ENCODE data around the gene AKR1D1. TPM values are rescaled to one million over a fixed set of nuclear protein-coding genes. Genes with fewer than 3 reads are reported as not detected.

The AKR1D1 gene
- total and polyA plus RNA-seq, 2 of the 13 experiments (the other 11 are each of a cell fraction or from before 2014, with no cell fraction given), result 6.9 to 37.0 TPM

DNA sequence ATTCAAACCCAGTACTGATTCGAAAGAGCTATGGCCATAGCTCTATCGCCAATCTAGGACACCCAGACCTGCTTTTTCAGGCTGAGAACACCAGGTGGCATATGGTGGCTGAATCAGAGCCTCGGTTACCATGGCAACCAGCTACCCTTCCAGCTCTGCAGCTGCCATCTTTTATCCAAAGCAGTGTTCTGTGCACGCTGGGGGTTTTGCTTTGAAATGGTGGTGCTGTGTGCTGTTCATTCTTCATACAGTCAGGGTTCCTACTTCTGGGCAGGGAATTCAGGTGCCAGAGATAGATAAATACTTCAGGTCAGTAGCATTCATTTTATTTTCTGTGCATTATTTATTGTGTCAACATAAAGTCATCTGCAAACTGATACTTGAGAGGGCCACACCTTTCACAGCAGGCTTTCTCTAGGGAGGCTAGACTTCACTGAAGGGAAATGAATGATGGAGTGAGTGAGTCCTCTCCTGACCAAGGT lies 85.4 kb downstream of the AKR1D1 start (continued):
- TF ChIP-seq, protein P1, sequence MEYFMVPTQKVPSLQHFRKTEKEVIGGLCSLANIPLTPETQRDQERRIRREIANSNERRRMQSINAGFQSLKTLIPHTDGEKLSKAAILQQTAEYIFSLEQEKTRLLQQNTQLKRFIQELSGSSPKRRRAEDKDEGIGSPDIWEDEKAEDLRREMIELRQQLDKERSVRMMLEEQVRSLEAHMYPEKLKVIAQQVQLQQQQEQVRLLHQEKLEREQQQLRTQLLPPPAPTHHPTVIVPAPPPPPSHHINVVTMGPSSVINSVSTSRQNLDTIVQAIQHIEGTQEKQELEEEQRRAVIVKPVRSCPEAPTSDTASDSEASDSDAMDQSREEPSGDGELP (IDR thresholded peaks at IDR 0.05; ENCODE audit: borderline replicate concordance, low read depth), result no peak
- TF ChIP-seq RAD21 (CRISPR knock-in tag; IDR thresholded peaks at IDR 0.05) (peak; percentile 92), YEATS2 (CRISPR knock-in tag; IDR thresholded peaks at IDR 0.05; ENCODE audit: borderline replicate concordance) (peak; percentile 33; the same call in 1 of the 2 replicates), TOPORS (CRISPR knock-in tag; IDR thresholded peaks at IDR 0.05) (peak; percentile 34; the same call in 1 of the 2 replicates), NFYB (CRISPR knock-in tag; IDR thresholded peaks at IDR 0.05) (no peak), ZNF124 (CRISPR knock-in tag; IDR thresholded peaks at IDR 0.05) (0 out of 2 replicates have a peak, but pooled peaks have one; percentile 12), EED (CRISPR knock-in tag; IDR thresholded peaks at IDR 0.05) (no peak), ZBTB7A (CRISPR knock-in tag; IDR thresholded peaks at IDR 0.05) (no peak), KAT8 (CRISPR knock-in tag; IDR thresholded peaks at IDR 0.05) (peak; percentile 37; the same call in 1 of the 2 replicates), ZSCAN25 (CRISPR knock-in tag; IDR thresholded peaks at IDR 0.05) (no peak), NKX3-1 (CRISPR knock-in tag; IDR thresholded peaks at IDR 0.05) (no peak), CBX5 (CRISPR knock-in tag; IDR thresholded peaks at IDR 0.05; ENCODE audit: borderline replicate concordance) (0 out of 2 replicates have a peak, but pooled peaks have one; percentile 49), KDM5A (IDR thresholded peaks at IDR 0.05; ENCODE audit: borderline replicate concordance, low read length) (no peak), CBFB (CRISPR knock-in tag; IDR thresholded peaks at IDR 0.05) (0 out of 2 replicates have a peak, but pooled peaks have one; percentile 36)
- TF ChIP-seq, protein P2, sequence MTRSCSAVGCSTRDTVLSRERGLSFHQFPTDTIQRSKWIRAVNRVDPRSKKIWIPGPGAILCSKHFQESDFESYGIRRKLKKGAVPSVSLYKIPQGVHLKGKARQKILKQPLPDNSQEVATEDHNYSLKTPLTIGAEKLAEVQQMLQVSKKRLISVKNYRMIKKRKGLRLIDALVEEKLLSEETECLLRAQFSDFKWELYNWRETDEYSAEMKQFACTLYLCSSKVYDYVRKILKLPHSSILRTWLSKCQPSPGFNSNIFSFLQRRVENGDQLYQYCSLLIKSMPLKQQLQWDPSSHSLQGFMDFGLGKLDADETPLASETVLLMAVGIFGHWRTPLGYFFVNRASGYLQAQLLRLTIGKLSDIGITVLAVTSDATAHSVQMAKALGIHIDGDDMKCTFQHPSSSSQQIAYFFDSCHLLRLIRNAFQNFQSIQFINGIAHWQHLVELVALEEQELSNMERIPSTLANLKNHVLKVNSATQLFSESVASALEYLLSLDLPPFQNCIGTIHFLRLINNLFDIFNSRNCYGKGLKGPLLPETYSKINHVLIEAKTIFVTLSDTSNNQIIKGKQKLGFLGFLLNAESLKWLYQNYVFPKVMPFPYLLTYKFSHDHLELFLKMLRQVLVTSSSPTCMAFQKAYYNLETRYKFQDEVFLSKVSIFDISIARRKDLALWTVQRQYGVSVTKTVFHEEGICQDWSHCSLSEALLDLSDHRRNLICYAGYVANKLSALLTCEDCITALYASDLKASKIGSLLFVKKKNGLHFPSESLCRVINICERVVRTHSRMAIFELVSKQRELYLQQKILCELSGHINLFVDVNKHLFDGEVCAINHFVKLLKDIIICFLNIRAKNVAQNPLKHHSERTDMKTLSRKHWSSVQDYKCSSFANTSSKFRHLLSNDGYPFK (CRISPR knock-in tag; IDR thresholded peaks at IDR 0.05; ENCODE audit: borderline replicate concordance), result no peak
- TF ChIP-seq, protein P3, sequence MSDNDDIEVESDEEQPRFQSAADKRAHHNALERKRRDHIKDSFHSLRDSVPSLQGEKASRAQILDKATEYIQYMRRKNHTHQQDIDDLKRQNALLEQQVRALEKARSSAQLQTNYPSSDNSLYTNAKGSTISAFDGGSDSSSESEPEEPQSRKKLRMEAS (IDR thresholded peaks at IDR 0.05), result peak; percentile 46; the same call in 1 of the 2 replicates
- TF ChIP-seq, protein P4, sequence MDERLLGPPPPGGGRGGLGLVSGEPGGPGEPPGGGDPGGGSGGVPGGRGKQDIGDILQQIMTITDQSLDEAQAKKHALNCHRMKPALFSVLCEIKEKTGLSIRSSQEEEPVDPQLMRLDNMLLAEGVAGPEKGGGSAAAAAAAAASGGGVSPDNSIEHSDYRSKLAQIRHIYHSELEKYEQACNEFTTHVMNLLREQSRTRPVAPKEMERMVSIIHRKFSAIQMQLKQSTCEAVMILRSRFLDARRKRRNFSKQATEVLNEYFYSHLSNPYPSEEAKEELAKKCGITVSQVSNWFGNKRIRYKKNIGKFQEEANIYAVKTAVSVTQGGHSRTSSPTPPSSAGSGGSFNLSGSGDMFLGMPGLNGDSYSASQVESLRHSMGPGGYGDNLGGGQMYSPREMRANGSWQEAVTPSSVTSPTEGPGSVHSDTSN (CRISPR knock-in tag; IDR thresholded peaks at IDR 0.05), result no peak
- TF ChIP-seq, protein P5, sequence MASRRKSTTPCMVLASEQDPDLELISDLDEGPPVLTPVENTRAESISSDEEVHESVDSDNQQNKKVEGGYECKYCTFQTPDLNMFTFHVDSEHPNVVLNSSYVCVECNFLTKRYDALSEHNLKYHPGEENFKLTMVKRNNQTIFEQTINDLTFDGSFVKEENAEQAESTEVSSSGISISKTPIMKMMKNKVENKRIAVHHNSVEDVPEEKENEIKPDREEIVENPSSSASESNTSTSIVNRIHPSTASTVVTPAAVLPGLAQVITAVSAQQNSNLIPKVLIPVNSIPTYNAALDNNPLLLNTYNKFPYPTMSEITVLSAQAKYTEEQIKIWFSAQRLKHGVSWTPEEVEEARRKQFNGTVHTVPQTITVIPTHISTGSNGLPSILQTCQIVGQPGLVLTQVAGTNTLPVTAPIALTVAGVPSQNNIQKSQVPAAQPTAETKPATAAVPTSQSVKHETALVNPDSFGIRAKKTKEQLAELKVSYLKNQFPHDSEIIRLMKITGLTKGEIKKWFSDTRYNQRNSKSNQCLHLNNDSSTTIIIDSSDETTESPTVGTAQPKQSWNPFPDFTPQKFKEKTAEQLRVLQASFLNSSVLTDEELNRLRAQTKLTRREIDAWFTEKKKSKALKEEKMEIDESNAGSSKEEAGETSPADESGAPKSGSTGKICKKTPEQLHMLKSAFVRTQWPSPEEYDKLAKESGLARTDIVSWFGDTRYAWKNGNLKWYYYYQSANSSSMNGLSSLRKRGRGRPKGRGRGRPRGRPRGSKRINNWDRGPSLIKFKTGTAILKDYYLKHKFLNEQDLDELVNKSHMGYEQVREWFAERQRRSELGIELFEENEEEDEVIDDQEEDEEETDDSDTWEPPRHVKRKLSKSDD (CRISPR knock-in tag; IDR thresholded peaks at IDR 0.05; ENCODE audit: low read depth), result peak; percentile 35; the same call in 1 of the 2 replicates
- TF ChIP-seq, protein P6, sequence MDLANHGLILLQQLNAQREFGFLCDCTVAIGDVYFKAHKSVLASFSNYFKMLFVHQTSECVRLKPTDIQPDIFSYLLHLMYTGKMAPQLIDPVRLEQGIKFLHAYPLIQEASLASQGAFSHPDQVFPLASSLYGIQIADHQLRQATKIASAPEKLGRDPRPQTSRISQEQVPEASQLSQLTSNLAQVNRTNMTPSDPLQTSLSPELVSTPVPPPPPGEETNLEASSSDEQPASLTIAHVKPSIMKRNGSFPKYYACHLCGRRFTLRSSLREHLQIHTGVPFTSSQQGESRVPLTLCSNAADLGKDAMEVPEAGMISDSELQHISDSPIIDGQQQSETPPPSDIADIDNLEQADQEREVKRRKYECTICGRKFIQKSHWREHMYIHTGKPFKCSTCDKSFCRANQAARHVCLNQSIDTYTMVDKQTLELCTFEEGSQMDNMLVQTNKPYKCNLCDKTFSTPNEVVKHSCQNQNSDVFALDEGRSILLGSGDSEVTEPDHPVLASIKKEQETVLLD (CRISPR knock-in tag; IDR thresholded peaks at IDR 0.05; ENCODE audit: low read depth), result no peak

Data from HepG2 (cell line).